Mammary epithelial cell (primary cell): Measurements from ENCODE around the gene SYNE2.

ENCODE experiments used
- EZH2 ChIP-seq: IDR thresholded peaks from 2 replicates; pipeline ENCODE4 v1.6.1; 2012; ENCODE audit warnings: low read length, inconsistent platforms, borderline replicate concordance
- TF ChIP-seq, protein P1 (sequence below), 2 donors: IDR thresholded peaks in 1 of 2; conservative IDR thresholded peaks in 1 of 2; 2 replicates each; pipeline ENCODE4 v1.5.1; 2011 to 2012; ENCODE audit warnings: inconsistent platforms in 2 of 2, low read length in 2 of 2, mild to moderate bottlenecking in 2 of 2, control low read depth in 1 of 2, low read depth in 1 of 2; ENCODE audit not compliant: insufficient read depth in 1 of 2; ENCODE audit errors: extremely low read depth in 1 of 2

DNA sequence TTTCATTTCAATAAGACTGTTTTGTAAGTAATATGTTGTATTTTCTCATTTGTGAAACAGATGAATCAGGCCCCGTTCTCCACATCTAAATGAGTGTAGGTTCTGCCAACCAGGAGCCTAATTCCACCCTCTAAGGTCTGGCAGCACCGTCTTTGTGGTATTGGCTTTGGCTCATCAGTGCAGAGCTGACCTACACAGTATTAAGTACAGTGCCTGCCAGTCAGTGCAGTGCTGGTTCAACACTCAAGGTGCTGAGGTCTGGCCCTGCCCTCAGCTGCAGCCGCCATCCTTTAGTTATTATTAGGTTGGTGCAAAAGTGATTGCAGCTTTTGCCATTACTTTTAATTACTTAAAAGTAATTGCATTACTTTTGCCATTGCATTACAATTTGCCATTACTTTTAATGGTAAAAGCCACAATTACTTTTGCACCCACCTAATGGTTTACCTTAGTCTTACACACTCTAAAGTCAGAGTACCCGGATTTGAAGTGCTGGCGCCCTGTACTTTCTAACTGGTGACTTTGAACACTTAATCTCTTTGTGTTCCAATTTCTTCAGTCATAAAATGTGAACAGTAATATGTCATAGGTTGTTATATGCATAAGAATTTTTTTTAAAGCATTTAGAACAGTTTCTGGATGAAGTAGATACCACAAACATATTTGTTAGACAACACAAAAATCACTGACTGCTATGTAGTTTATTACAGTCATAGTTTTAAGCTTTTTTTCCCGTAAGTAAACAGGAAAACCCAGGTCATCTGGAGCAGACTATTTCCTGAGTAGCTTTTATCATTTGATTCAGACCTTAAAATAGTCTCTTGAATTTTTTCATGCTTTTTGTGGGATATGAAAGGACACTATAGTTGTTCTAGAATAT, 99.5 kb downstream of the SYNE2 start:
- TF ChIP-seq, protein P1, sequence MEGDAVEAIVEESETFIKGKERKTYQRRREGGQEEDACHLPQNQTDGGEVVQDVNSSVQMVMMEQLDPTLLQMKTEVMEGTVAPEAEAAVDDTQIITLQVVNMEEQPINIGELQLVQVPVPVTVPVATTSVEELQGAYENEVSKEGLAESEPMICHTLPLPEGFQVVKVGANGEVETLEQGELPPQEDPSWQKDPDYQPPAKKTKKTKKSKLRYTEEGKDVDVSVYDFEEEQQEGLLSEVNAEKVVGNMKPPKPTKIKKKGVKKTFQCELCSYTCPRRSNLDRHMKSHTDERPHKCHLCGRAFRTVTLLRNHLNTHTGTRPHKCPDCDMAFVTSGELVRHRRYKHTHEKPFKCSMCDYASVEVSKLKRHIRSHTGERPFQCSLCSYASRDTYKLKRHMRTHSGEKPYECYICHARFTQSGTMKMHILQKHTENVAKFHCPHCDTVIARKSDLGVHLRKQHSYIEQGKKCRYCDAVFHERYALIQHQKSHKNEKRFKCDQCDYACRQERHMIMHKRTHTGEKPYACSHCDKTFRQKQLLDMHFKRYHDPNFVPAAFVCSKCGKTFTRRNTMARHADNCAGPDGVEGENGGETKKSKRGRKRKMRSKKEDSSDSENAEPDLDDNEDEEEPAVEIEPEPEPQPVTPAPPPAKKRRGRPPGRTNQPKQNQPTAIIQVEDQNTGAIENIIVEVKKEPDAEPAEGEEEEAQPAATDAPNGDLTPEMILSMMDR (conservative IDR thresholded peaks at IDR 0.05 in 1 of 2, IDR thresholded peaks at IDR 0.05 in 1 of 2; ENCODE audit: extremely low read depth in 1 of 2, insufficient read depth in 1 of 2, low read depth in 1 of 2, low read length in 2 of 2), result no peak
- no peak for TF ChIP-seq EZH2
